Astrocyte of the cerebellum (primary cell): ENCODE measurements around the gene SPECC1L.

ENCODE experiments used
- DNase-seq: peaks from one replicate; pipeline ENCODE4 v3.0.0-alpha.2; 2011; ENCODE audit warnings: low read depth
- H3K4me3 ChIP-seq: 2 replicates; pipeline ENCODE4 v1.5.1; 2011; ENCODE audit warnings: mild to moderate bottlenecking, low read depth, low read length, moderate library complexity
- in situ Hi-C: cut with HindIII; loops from 2 replicates; pipeline ENCODE4 v1.10.0; 2017; ENCODE audit warnings: low sequenced_read_pairs
- TF ChIP-seq, protein P1 (sequence below): IDR thresholded peaks from 2 replicates; pipeline ENCODE4 v1.5.1; 2012; ENCODE audit warnings: low read length, low read depth, moderate library complexity, mild to moderate bottlenecking; ENCODE audit errors: missing control alignments

SPECC1L gene

DNA sequence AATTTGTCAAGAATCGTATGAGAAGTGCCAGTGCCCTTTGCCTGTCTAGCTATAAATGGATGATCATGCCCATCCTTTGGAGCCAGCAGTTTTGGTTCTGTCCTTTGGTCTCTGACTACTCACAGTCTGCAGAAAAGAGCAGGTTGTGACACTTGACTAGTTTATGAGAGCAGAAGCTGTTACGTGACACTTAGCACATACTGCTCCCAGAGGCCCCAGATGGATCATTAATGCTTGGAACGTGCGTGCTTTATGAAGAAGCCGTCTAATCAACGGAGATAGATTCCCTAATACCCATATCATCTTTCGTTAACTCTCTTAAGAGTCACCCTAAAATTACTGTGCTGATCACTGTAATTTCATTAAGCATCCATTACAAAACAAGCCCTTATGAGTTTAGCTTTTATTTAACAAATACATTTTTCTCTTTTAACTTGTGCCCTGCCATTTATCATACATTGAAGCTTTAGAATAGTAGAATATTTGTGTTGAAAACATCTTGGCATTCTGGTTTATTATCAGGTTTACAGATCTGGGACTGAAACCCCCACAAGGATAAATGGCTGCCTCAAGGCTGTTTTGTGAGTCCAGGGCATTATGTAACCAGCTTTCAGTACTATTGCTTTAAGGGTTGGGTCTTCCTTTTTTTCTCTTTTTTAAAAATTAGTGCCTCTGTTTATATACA lies 109.7 kb downstream of the SPECC1L start:
- in situ Hi-C loops = no loop called here

DNA sequence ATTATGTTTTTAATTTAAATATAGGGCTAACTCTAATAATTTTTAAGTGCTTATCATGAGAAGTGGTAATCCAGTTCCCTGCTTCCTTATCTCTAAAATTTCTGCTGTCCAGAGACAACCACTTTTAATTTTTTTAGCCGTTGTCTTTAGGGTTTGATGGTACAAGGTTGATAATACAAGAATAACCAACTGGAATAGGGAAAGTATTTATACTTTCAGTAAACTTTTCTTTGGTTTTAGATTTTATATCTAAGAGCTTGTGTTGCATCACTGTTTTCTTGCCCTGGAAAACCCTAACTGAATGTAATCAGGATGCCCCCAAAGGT lies 110.2 kb downstream of the SPECC1L start:
- no peak for DNase-seq
- in situ Hi-C loops = no loop called here
- no peak overlapping the region for H3K4me3 ChIP-seq
- TF ChIP-seq, protein P1, sequence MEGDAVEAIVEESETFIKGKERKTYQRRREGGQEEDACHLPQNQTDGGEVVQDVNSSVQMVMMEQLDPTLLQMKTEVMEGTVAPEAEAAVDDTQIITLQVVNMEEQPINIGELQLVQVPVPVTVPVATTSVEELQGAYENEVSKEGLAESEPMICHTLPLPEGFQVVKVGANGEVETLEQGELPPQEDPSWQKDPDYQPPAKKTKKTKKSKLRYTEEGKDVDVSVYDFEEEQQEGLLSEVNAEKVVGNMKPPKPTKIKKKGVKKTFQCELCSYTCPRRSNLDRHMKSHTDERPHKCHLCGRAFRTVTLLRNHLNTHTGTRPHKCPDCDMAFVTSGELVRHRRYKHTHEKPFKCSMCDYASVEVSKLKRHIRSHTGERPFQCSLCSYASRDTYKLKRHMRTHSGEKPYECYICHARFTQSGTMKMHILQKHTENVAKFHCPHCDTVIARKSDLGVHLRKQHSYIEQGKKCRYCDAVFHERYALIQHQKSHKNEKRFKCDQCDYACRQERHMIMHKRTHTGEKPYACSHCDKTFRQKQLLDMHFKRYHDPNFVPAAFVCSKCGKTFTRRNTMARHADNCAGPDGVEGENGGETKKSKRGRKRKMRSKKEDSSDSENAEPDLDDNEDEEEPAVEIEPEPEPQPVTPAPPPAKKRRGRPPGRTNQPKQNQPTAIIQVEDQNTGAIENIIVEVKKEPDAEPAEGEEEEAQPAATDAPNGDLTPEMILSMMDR = no peak

More for the DNA sequence above, 109.7 kb downstream of the SPECC1L start:
- H3K4me3 ChIP-seq = no peak overlapping the region
- DNase-seq = no peak
- TF ChIP-seq, protein P1 = no peak

DNA sequence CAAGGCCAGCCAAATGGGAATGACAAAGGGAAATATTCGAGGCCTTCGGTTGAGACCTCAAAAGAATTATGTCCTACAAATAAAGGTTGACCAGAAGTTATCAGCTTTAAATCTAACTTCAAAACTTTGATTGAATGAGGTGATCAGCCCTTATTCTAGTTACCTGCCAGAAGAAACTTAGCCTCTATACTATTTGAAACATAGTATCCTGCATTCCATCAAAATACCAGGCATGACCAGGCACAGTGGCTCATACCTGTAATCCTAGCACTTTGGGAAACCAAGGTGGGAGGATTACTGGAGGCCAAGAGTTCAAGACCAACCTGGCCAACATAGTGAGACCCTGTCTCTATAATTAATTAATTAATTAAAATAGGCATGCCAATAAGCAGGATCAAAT lies 112.4 kb downstream of the SPECC1L start:
- H3K4me3 ChIP-seq = no peak overlapping the region
- in situ Hi-C loops = no loop called here
- DNase-seq = no peak
- TF ChIP-seq, protein P1 = no peak

DNA sequence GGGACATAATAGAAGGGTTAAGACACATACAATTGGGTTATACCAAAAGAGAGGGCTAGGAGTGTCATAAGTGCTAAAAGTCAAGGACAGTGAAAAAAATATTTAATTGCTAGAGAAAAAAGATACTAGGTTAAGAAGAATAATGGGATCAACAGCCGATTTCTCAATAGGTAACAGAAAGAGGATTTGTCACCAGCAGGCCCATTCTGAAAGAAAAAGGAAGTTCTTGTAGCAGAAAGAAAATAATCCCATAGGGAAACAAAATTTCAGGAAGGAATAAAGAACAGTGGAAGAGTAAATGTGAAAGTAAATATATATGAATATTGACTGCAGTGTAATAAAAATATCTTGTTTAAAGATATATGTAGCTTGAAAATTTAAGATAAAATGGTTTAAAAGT lies 113.5 kb downstream of the SPECC1L start:
- DNase-seq = no peak
- TF ChIP-seq, protein P1 = no peak
- H3K4me3 ChIP-seq = no peak overlapping the region
- in situ Hi-C loops = no loop called here

DNA sequence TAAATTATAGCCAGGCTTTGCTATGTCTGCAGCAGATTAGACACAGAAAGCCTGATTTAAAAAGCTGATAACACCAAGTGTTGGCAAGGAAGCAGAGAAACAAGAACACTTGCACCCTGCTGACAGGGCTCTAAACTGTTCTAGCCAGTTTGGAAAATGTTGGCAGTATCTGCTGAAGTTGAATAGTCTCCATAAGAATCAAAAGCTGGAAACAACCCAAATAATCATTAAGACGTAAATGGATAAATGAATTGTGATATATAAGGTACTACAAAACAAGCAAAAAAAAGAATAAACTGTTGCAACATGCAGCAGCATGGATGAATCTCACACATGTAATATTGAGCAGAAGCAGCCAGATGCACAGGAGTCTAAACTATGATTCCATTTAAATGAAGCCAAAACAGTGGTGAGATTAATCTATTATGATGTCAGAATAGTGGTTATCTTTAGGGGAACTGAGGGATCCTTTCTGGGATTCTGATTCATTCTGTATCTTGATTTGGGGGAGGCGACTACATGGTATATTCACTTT lies 116.4 kb downstream of the SPECC1L start:
- H3K4me3 ChIP-seq = no peak overlapping the region
- DNase-seq = no peak
- in situ Hi-C loops = no loop called here
- TF ChIP-seq, protein P1 = no peak

DNA sequence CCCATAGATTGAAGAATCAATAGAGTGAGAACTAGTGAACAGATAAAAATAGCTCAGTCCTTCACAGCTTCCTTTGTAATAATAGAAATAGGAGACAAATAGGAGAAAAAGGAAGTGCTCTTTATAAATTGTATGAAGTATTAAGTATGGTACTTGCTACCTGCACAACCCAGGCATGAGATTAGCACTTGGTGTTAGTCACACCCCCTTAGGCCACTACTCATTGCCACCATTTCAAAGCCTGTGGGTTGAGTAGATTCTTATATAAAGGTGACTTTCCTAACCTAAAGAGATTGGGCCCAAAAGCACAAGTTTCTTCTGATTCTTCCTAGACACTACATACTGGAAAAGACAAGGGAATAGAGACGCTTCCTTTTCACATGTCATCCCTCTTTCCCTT lies 119.0 kb downstream of the SPECC1L start:
- in situ Hi-C loops = no loop called here
- no peak for DNase-seq
- TF ChIP-seq, protein P1 = no peak
- no peak overlapping the region for H3K4me3 ChIP-seq

DNA sequence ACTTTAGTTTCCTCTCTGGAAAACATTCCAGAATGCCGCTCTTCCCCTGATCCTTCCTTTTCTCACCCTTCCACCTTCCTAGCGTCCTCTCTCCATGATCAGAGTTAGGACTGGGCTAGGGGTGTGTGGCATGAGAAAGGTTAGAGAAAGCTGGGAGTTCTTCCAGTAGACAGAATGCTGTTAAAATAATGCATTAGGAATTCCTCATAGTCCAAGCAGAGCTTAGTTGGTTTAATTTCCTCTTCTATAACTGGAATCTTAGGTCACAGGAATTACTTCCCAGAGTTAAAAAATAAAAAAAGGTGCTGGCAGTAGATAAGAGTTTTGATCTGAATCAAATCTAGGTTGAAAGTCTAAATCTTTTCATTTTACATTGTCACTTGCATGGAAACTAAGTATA lies 119.5 kb downstream of the SPECC1L start:
- H3K4me3 ChIP-seq = no peak overlapping the region
- in situ Hi-C loops = no loop called here
- no peak for DNase-seq
- TF ChIP-seq, protein P1 = no peak
